ENCODE measurements around the gene WDPCP. TPM values are rescaled to one million over a fixed set of nuclear protein-coding genes. Genes with fewer than 3 reads are reported as not detected.
A peak's percentile ranks its signal among the peaks of the same experiment; 100 is the strongest.

WDPCP gene
- total and polyA plus RNA-seq, 2 of the 13 experiments (the other 11 are each of a cell fraction or from before 2014, with no cell fraction given) = 2.9 to 5.2 TPM

GRCh38 chr2:63588385-63589147 is at the start of gene WDPCP, which contains the start of gene MDH1 (continued):
- TF ChIP-seq MXD4 (CRISPR knock-in tag; IDR thresholded peaks at IDR 0.05) = peak; percentile 75
- 0 out of 2 replicates have a peak, but pooled peaks have one; percentile 34 for TF ChIP-seq NFAT5 (CRISPR knock-in tag; IDR thresholded peaks at IDR 0.05)
- no peak for TF ChIP-seq MZF1 (CRISPR knock-in tag; IDR thresholded peaks at IDR 0.05; ENCODE audit: borderline replicate concordance)
- peak; percentile 67; the same call in 1 of the 2 replicates for TF ChIP-seq ZNF580 (CRISPR knock-in tag; IDR thresholded peaks at IDR 0.05; ENCODE audit: borderline replicate concordance, low read depth)
- peak; percentile 34; the same call in 1 of the 2 replicates for TF ChIP-seq NR2F2 (IDR thresholded peaks at IDR 0.05; ENCODE audit: borderline replicate concordance, low read depth)
- no peak for TF ChIP-seq PRDM4 (CRISPR knock-in tag; IDR thresholded peaks at IDR 0.05; ENCODE audit: borderline replicate concordance)
- peak; percentile 81 for TF ChIP-seq THRA (CRISPR knock-in tag; IDR thresholded peaks at IDR 0.05; ENCODE audit: borderline replicate concordance)
- TF ChIP-seq MAZ (IDR thresholded peaks at IDR 0.05; ENCODE audit: borderline replicate concordance, low read depth, low read length) = peak; percentile 53
- TF ChIP-seq MAZ (CRISPR knock-in tag; IDR thresholded peaks at IDR 0.05; ENCODE audit: low read depth) = peak; percentile 25; the same call in 1 of the 2 replicates
- TF ChIP-seq CREB1 (IDR thresholded peaks at IDR 0.05) = peak; percentile 94
- TF ChIP-seq CREB1 (CRISPR knock-in tag; IDR thresholded peaks at IDR 0.05) = peak; percentile 96
- peak; percentile 69 for TF ChIP-seq GZF1 (CRISPR knock-in tag; IDR thresholded peaks at IDR 0.05)
- peak; percentile 71 for TF ChIP-seq ZNF317 (CRISPR knock-in tag; IDR thresholded peaks at IDR 0.05)
- TF ChIP-seq, protein P1, sequence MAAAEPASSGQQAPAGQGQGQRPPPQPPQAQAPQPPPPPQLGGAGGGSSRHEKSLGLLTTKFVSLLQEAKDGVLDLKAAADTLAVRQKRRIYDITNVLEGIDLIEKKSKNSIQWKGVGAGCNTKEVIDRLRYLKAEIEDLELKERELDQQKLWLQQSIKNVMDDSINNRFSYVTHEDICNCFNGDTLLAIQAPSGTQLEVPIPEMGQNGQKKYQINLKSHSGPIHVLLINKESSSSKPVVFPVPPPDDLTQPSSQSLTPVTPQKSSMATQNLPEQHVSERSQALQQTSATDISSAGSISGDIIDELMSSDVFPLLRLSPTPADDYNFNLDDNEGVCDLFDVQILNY (CRISPR knock-in tag; conservative IDR thresholded peaks at IDR 0.05) = peak; percentile 73
- TF ChIP-seq ZNF367 (CRISPR knock-in tag; IDR thresholded peaks at IDR 0.05; ENCODE audit: borderline replicate concordance) = no peak
- TF ChIP-seq, protein P2, sequence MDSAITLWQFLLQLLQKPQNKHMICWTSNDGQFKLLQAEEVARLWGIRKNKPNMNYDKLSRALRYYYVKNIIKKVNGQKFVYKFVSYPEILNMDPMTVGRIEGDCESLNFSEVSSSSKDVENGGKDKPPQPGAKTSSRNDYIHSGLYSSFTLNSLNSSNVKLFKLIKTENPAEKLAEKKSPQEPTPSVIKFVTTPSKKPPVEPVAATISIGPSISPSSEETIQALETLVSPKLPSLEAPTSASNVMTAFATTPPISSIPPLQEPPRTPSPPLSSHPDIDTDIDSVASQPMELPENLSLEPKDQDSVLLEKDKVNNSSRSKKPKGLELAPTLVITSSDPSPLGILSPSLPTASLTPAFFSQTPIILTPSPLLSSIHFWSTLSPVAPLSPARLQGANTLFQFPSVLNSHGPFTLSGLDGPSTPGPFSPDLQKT (CRISPR knock-in tag; IDR thresholded peaks at IDR 0.05; ENCODE audit: borderline replicate concordance) = no peak
- no peak for TF ChIP-seq ZNF12 (CRISPR knock-in tag; IDR thresholded peaks at IDR 0.05)

All from HepG2 (cell line).